HG03439 (cell line): Measurements from ENCODE around the gene COL11A1.

ENCODE experiments used
- ATAC-seq: cut with Tn5 transposase; IDR thresholded peaks from one replicate; pipeline ENCODE4 v1.9.1; 2021; ENCODE audit warnings: mild to moderate bottlenecking, moderate library complexity; ENCODE audit not compliant: unreplicated experiment

The COL11A1 gene

DNA sequence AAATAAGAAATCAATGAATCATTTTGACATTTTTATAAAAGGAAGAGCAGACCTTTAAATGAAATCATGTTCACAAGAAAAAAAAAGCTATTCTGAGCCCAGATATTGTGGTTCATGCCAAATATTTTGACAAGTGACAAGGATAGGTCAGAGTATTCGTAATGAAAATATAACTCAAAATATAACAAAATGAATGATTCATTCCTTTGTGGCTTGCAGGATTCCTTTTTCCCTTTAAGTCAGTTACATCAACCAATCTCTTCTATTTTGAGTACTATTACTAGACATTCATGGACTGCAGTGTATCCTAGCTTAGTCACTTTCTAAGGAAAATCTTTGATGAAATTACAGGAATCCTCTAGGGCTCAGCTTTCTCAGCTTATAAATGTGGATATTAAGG lies 188.7 kb downstream of the COL11A1 start:
- no peak for ATAC-seq

DNA sequence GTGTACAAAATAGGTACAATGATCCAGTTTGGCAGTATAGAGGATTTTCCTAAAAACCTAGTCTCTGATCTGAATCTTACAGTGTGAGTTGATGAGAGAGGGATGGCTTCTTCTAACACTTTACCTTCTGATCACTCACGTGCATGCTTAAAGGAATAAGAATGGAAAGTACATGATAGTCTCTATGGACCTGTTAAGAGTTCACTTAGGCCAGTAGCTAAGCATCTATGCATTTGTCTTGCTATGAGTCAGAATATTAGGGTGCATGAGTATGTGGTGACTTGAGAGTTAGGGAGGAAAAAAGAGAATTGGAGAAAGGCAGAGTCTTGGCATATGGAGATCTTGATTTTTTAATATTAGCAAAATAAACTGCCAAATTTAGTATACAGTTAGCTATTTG lies 206.3 kb downstream of the COL11A1 start:
- no peak for ATAC-seq

DNA sequence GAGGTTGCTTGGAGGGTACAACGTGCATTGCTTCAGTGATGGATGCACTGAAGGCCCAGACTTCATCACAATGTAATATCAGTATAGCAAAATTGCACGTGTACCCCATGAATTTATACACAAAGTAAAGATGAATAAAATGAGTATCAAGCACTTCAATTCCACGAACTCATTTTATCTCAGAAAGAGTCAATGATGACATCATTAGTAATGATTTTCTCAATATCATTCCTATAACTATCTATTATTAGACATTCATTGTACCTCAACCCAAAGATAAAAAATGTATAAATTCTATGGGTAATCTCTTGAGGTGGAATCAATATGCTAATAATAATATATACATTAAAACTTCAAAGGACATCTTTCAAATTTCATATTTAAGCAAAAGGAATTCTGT lies 208.4 kb downstream of the COL11A1 start:
- no peak for ATAC-seq

DNA sequence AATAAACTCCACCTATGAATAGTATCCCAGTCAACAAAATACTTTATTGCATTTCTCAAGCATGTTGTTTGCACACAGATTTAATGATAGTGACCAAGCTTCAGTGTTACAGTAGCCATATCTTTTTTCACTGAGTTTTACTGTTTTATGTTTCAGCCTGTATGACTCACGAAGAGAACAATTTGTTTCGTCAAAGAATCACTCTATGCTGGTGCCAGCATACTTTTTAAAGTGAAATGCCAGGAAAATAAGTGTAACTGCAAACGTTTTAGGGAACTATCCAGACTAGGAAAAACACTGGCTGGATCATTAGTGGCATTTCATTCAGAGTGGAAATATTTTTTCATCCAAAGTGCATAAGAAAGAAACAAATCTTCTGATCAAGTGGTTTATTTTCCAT lies 210.8 kb downstream of the COL11A1 start:
- ATAC-seq, result no peak

DNA sequence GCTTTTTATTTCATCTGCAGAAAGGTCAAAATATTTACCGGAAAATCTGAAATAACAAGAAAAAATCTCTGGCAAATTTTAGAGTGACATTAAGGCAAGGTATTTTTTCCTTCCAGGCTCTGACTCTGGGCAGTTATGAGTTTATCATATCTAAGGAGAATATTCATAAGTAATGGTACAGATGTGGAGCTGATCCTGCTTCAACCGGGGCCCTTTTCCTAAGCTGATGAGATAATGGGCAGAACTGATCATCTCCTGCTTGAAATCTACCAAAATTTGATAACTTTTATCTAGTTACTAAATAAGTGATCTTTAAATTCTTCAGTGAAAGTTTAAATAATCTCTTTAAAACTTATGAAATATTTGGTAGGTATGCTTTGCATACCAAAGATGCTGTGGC lies 211.6 kb downstream of the COL11A1 start:
- no peak for ATAC-seq

DNA sequence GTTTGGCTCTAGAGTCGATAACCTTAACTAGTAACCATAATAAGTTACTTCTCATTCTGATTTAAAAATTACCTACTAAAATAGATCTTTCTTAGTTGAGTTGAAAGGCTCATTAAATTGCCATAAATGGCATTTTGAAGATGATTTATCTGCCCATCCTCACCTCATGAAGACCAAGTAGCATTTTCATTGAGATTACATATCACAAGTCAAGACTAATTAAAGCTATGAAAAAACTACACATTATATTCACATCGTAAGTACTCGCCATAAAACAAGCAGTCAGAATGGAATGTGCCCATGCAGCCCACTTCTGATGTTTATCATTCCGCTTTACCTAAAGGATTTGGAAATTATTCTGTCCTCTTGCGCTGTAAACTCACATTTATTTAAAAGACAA lies 212.0 kb downstream of the COL11A1 start:
- ATAC-seq, result no peak

DNA sequence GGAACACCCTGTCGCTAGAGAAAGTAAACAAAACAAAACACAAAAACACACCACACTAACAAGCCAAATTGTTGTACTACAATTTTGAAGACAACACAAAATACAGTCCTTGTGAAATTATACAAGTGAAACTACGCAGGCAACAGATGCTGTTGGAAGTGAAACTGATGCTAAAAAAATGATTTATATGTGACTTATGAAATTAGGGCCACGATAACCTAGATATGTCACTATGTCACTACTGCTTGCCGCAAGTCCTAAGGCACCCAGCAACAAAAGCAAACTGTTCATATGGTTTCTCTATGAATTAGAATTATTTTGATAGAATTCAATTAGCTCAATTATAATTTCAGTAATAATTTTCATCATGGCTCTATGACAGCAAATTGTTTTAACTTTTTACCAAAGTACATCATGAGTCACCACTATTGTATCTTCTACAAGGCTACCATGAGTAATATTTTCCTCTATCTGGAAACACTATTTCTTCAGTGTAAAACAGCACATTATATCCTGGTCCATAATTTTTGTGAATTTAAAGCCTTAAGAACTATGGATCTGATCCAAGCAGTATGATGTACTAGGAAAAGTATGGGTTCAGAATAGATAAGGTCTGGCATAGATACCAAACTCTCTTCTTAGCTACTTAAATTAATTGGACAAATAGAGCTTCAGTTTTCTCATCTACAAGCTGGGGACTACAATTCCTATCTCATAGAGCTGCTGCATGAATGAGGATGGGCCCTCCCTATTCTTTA lies 216.3 kb downstream of the COL11A1 start:
- no peak for ATAC-seq

DNA sequence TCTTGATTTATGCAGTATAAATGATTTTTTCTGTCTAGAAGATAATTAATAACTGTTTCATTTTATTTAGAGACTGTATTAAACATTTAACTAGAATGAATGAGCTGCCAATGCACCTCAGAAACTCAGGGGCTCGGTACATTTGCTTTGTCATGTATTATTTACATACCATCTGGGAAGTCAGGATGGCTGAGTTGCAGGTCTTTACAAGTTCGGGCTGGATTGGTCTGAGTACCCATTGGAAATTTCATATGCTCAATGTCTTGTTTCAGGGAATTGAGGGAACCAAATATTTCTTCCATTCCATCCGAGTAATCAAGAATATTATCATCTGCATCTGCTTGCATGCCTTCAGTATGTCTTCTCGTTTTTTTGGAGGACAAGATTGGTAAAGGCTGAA lies 221.7 kb downstream of the COL11A1 start:
- ATAC-seq, result no peak

DNA sequence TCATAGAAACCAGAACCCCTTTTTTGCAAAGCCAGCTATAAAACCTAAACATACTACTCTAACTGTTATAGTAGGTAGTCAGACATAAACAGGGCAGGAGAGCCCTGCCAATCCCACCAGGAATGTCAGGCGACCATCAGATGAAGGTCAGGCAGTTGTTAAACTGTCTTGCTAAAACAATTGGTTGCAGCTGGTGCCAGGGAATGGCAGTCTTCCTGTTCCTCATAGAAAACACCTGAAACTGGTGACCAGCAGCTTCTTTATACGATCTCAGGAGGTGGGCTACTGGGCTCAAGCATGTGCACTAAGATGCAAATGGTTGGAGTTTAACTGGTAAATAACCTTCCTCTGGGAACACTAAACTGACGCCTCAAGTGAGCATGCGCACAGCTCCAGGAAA lies 224.1 kb downstream of the COL11A1 start:
- no peak for ATAC-seq

DNA sequence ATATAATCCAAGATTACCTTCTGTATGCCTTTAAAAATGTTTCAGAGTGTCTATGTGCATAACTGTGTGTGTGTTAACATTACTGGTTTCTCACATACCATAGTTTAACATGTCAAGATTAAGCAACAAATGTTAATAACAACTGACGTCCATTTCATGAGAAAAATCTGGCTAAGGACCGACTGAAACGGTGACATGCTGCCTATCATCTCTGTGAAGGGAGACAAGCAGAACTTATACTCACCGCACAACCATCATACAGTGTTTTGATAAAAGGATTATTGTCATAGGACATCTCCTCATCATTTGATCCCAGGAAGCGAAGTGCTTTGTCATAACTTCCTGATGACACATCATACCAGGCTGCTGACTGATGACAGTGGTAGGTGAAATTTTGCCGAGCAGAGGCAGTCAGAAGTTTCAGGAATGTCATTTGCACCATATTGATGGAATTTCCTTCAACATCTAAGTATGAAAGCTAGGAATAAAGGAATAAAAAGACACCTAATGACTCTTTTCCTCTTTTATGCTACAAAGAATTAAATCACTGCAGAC lies 228.8 kb downstream of the COL11A1 start:
- ATAC-seq, result no peak

DNA sequence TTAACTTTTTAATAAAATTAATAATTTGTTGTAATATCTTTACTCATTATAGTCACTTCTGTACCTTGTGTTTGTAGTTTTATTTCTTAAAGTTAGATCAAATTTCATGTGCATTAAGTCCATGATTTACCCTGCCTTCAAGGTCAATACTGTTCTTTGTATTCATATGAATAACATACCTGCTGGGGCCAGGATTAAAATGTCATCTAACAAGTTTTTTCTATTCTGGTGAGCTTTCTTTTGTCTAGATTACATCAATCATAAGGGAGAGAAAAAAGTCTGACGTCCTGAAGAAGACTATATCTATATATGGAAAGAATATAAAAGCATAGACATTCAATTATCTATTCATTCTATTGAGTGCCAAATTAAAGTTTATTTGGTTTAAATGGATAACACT lies 232.6 kb downstream of the COL11A1 start:
- ATAC-seq, result no peak

DNA sequence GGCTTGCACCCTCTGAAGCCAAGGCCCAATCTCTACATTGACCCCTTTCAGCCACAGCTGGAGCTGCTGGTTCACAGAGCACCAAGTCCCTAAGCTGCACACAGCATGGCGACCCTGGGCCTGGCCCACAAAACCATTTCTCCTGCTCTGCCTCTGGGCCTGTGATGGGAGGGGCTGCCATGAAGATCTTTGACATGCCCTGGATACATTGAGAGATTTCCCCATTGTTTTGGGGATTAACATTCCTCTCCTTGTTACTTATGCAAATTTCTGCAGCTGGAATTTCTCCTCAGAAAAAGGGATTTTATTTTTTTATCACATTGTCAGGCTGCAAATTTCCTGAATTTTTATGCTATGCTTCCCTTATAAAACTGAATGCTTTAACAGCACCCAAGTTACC lies 235.8 kb downstream of the COL11A1 start:
- ATAC-seq, result no peak

DNA sequence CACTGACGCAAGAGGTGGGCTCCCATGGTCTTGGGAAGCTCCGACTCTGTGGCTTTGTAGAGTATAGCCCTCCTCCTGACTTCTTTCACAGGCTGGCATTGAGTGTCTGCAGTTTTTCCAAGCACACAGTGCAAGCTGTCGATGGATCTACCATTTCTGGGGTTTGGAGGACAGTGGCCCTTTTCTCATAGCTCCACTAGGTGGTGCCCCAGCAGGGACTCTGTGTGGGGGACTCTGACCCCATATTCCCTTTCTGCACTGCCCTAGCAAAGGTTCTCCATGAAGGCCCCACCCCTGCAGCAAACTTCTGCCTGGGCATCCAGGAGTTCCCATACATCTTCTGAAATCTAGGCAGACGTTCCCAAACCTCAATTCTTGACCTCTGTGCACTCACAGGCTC lies 236.2 kb downstream of the COL11A1 start:
- ATAC-seq, result no peak

DNA sequence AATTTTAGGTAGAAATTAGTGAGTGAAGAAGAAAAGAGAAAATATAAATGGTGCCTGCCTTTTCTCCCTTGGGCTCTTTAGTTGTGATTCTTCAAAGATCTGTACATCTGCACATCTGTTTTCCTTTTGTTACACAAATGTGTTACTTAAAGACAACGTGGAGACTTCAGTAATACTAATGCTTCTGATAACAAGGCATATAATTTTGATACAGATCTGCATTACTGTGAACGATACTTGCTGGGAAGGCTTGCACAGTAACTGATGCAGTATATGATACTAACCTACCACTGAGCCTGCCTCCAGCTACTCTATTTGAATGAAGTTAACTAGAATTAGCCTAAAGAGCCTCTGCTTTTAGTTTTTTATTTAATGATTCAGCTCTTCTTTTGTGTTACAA lies 244.6 kb downstream of the COL11A1 start:
- no peak for ATAC-seq

DNA sequence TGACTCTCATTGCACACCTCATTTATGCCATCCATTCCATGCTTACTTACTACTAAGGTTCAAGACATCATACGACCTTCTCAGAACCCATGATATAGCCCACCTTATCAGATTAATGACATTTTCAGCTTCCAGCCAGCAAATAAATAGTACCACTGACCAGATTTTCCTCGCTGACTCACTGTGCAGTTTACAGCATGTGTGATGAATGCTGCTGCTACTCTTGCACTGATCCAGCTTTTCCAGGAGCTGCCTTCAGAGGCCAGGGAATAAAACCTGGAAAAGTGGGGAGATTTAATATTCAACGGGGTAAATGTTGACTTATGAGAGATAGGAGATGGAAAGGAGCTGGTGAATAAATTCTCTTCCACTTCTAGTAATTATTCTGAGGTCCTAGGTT lies 247.1 kb downstream of the COL11A1 start:
- no peak for ATAC-seq

DNA sequence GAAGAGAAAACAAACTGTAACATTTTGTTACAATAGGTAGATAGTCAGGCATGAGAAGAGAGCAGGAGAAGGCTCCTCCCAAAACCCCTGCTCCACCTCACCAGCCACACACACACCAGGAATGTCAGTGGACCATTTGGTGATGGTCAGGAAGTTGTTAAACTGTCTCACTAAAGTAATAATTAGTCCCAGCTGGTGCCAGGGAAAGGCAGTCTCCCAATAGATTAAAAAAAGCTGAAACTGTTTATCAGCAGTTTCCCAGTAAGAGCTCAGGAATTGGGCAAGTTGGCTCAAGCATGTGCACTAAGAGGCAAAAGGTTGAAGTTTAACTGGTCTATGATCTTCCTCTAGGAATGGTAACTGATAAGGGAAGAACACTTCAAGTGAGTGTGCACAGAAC lies 249.6 kb downstream of the COL11A1 start:
- no peak for ATAC-seq

DNA sequence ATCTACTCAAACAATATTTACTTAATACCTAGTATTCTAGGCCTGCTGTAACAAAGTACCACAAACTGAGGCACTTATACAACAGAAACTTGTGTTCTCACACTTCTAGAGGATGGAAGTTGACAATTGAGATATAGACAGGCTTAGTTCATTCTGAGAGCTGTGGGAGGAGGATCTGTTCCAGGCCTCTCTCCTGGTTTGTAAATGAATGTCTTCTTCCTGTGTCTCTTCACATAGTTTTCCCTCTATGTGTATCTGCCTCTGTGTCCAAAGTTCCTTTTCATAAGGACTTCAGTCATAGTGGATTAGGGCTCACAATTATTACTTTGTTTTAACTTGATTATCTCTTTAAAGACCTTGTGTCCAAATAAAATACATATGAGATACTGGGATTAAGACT lies 251.1 kb downstream of the COL11A1 start:
- ATAC-seq, result no peak

DNA sequence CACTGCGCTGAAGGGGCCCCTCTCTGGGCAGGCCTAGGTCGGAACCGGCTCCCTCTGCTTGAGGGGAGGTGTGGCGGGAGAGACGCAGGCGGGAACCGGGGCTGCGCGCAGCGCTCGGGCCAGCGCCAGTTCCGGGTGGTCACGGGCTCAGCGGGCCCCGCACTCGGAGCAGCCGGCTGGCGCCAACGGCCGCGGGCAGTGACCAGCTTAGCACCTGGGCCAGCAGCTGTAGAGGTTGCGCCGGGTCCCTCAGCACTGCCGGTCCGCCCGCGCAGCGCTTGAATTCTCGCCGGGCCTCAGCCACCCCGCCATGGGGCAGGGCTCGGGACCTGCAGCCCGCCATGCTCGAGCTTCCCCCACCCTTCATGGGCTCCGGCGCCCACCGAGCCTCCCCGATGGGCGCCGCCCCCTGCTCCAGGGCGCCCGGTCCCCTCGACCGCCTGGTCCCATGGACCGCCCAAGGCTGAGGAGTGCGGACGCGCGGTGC lies 254.6 kb downstream of the COL11A1 start:
- ATAC-seq, result no peak

DNA sequence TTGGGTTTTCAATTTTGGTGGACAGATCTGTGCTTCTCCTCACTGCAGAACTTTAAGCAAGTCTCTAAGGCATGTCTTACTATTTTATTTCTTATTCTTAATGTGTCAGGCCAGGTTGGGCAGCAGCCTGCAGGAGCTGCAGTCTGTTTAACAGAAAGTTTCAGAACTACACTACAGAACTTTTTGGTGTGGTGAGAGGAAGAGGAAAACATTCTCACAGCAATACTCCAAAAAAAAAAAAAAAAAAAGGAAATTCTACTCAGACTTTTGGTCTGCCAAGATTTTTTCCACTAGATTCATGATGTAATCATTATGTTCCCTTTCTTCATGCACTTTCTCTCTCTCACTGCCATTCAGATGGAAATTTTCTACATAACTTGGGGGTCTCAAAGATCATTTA lies 255.2 kb downstream of the COL11A1 start:
- no peak for ATAC-seq

DNA sequence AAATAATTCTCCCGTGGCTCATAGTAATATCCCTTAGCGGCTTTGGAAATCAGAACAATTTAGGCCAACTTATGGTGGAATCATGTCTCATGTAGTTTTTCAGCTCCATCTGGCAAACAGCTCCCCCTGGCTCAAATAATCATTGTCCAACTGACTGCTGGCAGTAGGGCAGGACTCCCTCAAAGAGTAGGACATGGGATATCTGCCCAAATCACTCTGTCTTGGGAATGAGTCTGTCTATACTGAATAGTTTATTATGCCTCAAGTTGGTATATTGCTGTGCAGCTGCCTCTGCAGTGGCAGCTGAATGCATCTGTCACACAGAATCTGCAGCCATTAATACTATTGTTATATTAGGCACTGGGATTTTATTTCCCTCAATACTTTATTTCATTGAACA lies 255.7 kb downstream of the COL11A1 start:
- no peak for ATAC-seq

DNA sequence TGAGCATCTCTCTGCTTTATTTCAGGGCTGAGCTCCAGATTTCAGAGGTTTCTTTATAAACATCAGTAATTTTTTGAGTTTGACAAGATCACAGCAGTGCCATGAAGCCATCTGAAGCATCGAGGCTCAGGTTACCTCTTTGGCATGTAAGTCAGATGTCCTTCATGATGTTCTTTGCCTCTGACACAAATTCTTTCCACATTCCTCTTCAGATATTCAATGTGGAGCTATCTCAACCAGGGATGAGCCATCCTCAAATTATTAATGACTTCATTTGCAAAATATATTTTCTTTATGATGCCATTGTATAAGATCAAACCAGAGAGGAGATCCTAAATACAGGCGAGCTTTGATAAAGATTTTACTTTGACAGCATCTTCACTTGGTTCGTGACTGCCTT lies 256.7 kb downstream of the COL11A1 start:
- no peak for ATAC-seq

DNA sequence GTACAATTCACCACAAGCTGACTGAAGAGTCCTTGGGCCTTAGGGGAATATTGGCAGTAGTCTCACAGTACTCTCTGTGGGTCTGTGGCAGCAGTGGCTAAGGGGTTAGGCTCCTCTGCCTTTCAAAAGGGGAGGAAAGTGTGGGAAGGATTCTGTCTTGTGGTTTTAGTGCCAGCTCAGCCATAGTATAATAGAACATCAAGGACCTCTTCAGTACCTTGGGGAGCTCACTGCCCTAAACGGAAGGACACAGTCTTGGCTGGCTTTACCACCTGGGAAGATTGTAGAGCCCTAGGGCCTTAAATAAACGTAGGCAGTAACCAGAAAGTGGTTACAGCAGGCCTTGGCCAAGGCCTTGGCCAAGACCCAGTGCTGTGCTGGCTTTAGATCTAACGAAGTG lies 265.7 kb downstream of the COL11A1 start:
- no peak for ATAC-seq

DNA sequence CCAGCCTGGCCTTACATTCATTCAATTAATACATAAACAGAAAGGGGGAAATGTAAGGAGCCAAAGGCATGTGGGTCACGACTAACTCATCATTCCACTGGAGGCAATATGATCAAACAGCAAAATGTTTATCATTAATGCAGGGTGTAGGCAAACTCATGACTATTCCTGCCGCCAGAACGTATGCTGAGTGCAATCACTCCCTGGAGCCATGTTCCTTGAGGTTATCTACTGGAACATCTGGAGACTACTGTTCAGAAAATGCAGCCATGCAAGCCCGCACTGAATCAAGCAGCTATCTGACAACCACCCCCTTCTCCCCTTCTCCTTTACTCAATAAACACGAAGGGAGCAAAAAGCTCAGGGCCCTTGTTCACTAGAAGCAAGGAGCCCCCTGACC lies 267.6 kb downstream of the COL11A1 start:
- no peak for ATAC-seq
